HEK293 (cell line): Measurements from ENCODE around the gene DCTN2.

ENCODE experiments used
- BCL6B ChIP-seq: fragments of 450-650 bp; formaldehyde crosslinking; IDR thresholded peaks from 2 replicates; pipeline ENCODE4 v1.5.1; 2017; ENCODE audit warnings: missing biosample characterization, missing genetic modification characterization
- EGR2 ChIP-seq: fragments of 450-650 bp; formaldehyde crosslinking; IDR thresholded peaks from 2 replicates; pipeline ENCODE4 v1.5.1; 2016; ENCODE audit warnings: low read depth, missing biosample characterization, missing genetic modification characterization
- PRDM4 ChIP-seq: fragments of 450-650 bp; formaldehyde crosslinking; IDR thresholded peaks from 2 replicates; pipeline ENCODE4 v1.5.1; 2017; ENCODE audit warnings: missing biosample characterization, missing genetic modification characterization
- REPIN1 ChIP-seq: fragments of 450-650 bp; formaldehyde crosslinking; IDR thresholded peaks from 2 replicates; pipeline ENCODE4 v1.5.1; 2017; ENCODE audit warnings: missing biosample characterization, missing genetic modification characterization, low read depth
- SCRT1 ChIP-seq: fragments of 450-650 bp; formaldehyde crosslinking; IDR thresholded peaks from 2 replicates; pipeline ENCODE4 v1.5.1; 2016; ENCODE audit warnings: missing biosample characterization, missing genetic modification characterization, borderline replicate concordance
- WT1 ChIP-seq: fragments of 450-650 bp; formaldehyde crosslinking; IDR thresholded peaks from 2 replicates; pipeline ENCODE4 v1.5.1; 2016; ENCODE audit warnings: missing biosample characterization, missing genetic modification characterization
- ZBTB10 ChIP-seq: fragments of 450-650 bp; formaldehyde crosslinking; IDR thresholded peaks from 2 replicates; pipeline ENCODE4 v1.5.1; 2016; ENCODE audit warnings: missing biosample characterization, missing genetic modification characterization
- ZBTB26 ChIP-seq: fragments of 450-650 bp; formaldehyde crosslinking; optimal IDR thresholded peaks from 2 replicates; pipeline ENCODE3; 2016; ENCODE audit warnings: missing biosample characterization, mild to moderate bottlenecking, missing genetic modification characterization
- ZNF10 ChIP-seq: fragments of 450-650 bp; formaldehyde crosslinking; IDR thresholded peaks from 2 replicates; pipeline ENCODE4 v1.5.1; 2017; ENCODE audit warnings: missing biosample characterization, missing genetic modification characterization
- ZNF16 ChIP-seq: fragments of 450-650 bp; formaldehyde crosslinking; IDR thresholded peaks from 2 replicates; pipeline ENCODE4 v1.5.1; 2016; ENCODE audit warnings: low read depth, missing biosample characterization, missing genetic modification characterization
- ZNF26 ChIP-seq: fragments of 450-650 bp; formaldehyde crosslinking; IDR thresholded peaks from 2 replicates; pipeline ENCODE4 v1.5.1; 2016; ENCODE audit warnings: missing biosample characterization, missing genetic modification characterization
- ZNF324 ChIP-seq: fragments of 450-650 bp; formaldehyde crosslinking; IDR thresholded peaks from 2 replicates; pipeline ENCODE4 v1.5.1; 2016; ENCODE audit warnings: missing biosample characterization, missing genetic modification characterization
- ZNF362 ChIP-seq: fragments of 450-650 bp; formaldehyde crosslinking; IDR thresholded peaks from 2 replicates; pipeline ENCODE4 v1.5.1; 2016; ENCODE audit warnings: missing biosample characterization, missing genetic modification characterization
- ZNF404 ChIP-seq: fragments of 450-650 bp; formaldehyde crosslinking; IDR thresholded peaks from 2 replicates; pipeline ENCODE4 v1.5.1; 2017; ENCODE audit warnings: missing biosample characterization, missing genetic modification characterization
- ZNF433 ChIP-seq: fragments of 450-650 bp; formaldehyde crosslinking; IDR thresholded peaks from 2 replicates; pipeline ENCODE4 v1.5.1; 2016; ENCODE audit warnings: missing biosample characterization, missing genetic modification characterization, low read depth
- ZNF449 ChIP-seq: fragments of 450-650 bp; formaldehyde crosslinking; IDR thresholded peaks from 2 replicates; pipeline ENCODE4 v1.5.1; 2017; ENCODE audit warnings: missing biosample characterization, mild to moderate bottlenecking, missing genetic modification characterization, moderate library complexity
- ZNF514 ChIP-seq: fragments of 450-650 bp; formaldehyde crosslinking; IDR thresholded peaks from 2 replicates; pipeline ENCODE4 v1.5.1; 2016; ENCODE audit warnings: missing biosample characterization, missing genetic modification characterization
- ZNF549 ChIP-seq: fragments of 450-650 bp; IDR thresholded peaks from 2 replicates; pipeline ENCODE4 v1.5.1; 2018; ENCODE audit warnings: missing biosample characterization, missing genetic modification characterization, mild to moderate bottlenecking, inconsistent platforms, moderate library complexity
- ZNF561 ChIP-seq: fragments of 450-650 bp; IDR thresholded peaks from 2 replicates; pipeline ENCODE4 v1.5.1; 2018; ENCODE audit warnings: missing biosample characterization, missing genetic modification characterization, borderline replicate concordance
- ZNF571 ChIP-seq: fragments of 450-650 bp; formaldehyde crosslinking; IDR thresholded peaks from 2 replicates; pipeline ENCODE4 v1.5.0; 2017; ENCODE audit warnings: missing biosample characterization, missing genetic modification characterization
- ZNF654 ChIP-seq: fragments of 450-650 bp; formaldehyde crosslinking; IDR thresholded peaks from 2 replicates; pipeline ENCODE4 v1.5.1; 2016; ENCODE audit warnings: low read depth, missing biosample characterization, missing genetic modification characterization
- ZNF701 ChIP-seq: fragments of 450-650 bp; formaldehyde crosslinking; IDR thresholded peaks from 2 replicates; pipeline ENCODE4 v1.5.1; 2016; ENCODE audit warnings: missing biosample characterization, missing genetic modification characterization
- ZNF704 ChIP-seq: fragments of 450-650 bp; formaldehyde crosslinking; IDR thresholded peaks from 2 replicates; pipeline ENCODE4 v1.5.1; 2016; ENCODE audit warnings: missing biosample characterization, missing genetic modification characterization
- ZSCAN5A ChIP-seq: fragments of 450-650 bp; formaldehyde crosslinking; IDR thresholded peaks from 2 replicates; pipeline ENCODE4 v1.5.1; 2016; ENCODE audit warnings: missing biosample characterization, missing genetic modification characterization

Gene DCTN2

GRCh38 chr12:57549909-57550640 is 3.1 kb upstream of the DCTN2 start, which contains the start of gene KIF5A (continued):
- no peak for TF ChIP-seq ZSCAN5A
- no peak for TF ChIP-seq ZNF362 (tag by site-specific recombination)
- peak; percentile 63 for TF ChIP-seq ZBTB26 (tag by site-specific recombination)
- no peak for TF ChIP-seq ZBTB10 (tag by site-specific recombination)
- TF ChIP-seq ZNF10 (tag by site-specific recombination), result no peak
- no peak for TF ChIP-seq BCL6B (tag by site-specific recombination)
- TF ChIP-seq ZNF704 (tag by site-specific recombination), result no peak
- no peak for TF ChIP-seq ZNF16
- TF ChIP-seq EGR2, result no peak
- no peak for TF ChIP-seq ZNF404 (tag by site-specific recombination)
- TF ChIP-seq ZNF514, result no peak
- TF ChIP-seq ZNF449 (tag by site-specific recombination), result no peak
- no peak for TF ChIP-seq ZNF26 (tag by site-specific recombination)
- TF ChIP-seq WT1 (tag by site-specific recombination), result no peak
- TF ChIP-seq REPIN1, result no peak
- no peak for TF ChIP-seq ZNF701 (tag by site-specific recombination)
- TF ChIP-seq ZNF324, result no peak
- TF ChIP-seq ZNF654 (tag by site-specific recombination), result no peak
- TF ChIP-seq PRDM4, result no peak
- TF ChIP-seq ZNF561, result peak; percentile 77; the same call in 1 of the 2 replicates
- no peak for TF ChIP-seq ZNF571
- TF ChIP-seq ZNF549 (tag by site-specific recombination), result no peak
- TF ChIP-seq SCRT1 (tag by site-specific recombination), result no peak
- no peak for TF ChIP-seq ZNF433 (tag by site-specific recombination)
